ENCODE measurements around the gene UGT1A1.

UGT1A1 gene

DNA sequence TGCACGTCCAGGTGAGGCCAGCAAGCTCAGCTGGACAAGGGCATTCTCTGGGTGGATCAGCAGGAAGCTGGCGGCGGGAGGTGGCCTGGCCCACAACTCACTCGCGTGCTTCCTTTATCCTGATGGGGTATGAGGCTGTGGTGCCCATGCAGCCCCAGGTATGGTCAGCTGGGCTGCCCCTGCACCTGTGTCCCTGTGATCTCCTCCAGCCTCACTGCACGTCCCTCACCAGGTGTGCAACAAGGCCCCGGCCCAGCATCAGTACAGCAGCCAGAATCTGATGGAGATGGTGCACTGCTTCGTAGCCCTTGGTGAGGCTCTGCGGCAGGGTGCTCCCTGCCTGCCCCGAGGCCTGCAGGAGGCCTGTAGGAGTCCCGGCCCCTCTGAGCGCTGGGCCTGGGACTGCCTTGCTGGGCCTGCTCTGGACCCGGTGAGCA, 35.7 kb downstream of the UGT1A1 start:
- TF ChIP-seq, protein P1, sequence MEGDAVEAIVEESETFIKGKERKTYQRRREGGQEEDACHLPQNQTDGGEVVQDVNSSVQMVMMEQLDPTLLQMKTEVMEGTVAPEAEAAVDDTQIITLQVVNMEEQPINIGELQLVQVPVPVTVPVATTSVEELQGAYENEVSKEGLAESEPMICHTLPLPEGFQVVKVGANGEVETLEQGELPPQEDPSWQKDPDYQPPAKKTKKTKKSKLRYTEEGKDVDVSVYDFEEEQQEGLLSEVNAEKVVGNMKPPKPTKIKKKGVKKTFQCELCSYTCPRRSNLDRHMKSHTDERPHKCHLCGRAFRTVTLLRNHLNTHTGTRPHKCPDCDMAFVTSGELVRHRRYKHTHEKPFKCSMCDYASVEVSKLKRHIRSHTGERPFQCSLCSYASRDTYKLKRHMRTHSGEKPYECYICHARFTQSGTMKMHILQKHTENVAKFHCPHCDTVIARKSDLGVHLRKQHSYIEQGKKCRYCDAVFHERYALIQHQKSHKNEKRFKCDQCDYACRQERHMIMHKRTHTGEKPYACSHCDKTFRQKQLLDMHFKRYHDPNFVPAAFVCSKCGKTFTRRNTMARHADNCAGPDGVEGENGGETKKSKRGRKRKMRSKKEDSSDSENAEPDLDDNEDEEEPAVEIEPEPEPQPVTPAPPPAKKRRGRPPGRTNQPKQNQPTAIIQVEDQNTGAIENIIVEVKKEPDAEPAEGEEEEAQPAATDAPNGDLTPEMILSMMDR (IDR thresholded peaks at IDR 0.05; ENCODE audit: borderline replicate concordance, control extremely low read depth, extremely low read depth, insufficient read depth, missing control alignments): no peak
- in situ Hi-C loops (cut with MboI; ENCODE audit: low sequenced_read_pairs, unreplicated experiment): no loop called here
- DNase-seq (ENCODE audit: low spot score): no peak

DNA sequence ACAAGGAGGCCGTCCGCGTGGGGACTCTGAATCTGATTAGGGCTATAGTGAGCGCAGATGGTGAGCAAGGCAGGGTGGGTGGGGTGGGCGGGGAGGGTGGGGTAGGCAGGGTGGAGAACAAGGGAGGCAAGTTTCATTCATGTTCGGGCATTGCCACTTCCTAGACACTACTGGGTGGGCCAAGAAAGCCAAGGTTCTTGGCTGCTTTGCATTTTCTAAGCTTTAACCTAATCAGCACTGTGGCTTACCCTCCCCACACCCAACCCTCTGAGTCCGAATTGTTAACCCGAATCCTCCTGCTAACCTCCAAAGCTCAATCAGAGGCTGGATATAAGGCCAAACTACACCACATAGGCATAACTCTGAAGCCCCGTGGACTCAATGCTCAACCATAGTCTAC, 36.2 kb downstream of the UGT1A1 start:
- TF ChIP-seq, protein P1 (IDR thresholded peaks at IDR 0.05; ENCODE audit: borderline replicate concordance, control extremely low read depth, extremely low read depth, insufficient read depth, missing control alignments): no peak
- DNase-seq (ENCODE audit: low spot score): no peak
- in situ Hi-C loops (cut with MboI; ENCODE audit: low sequenced_read_pairs, unreplicated experiment): no loop called here

GRCh38 chr2:233798335-233799086, 38.4 kb downstream of the UGT1A1 start:
- in situ Hi-C loops (cut with MboI; ENCODE audit: low sequenced_read_pairs, unreplicated experiment): no loop called here
- TF ChIP-seq, protein P1 (IDR thresholded peaks at IDR 0.05; ENCODE audit: borderline replicate concordance, control extremely low read depth, extremely low read depth, insufficient read depth, missing control alignments): no peak
- DNase-seq (ENCODE audit: low spot score): no peak

DNA sequence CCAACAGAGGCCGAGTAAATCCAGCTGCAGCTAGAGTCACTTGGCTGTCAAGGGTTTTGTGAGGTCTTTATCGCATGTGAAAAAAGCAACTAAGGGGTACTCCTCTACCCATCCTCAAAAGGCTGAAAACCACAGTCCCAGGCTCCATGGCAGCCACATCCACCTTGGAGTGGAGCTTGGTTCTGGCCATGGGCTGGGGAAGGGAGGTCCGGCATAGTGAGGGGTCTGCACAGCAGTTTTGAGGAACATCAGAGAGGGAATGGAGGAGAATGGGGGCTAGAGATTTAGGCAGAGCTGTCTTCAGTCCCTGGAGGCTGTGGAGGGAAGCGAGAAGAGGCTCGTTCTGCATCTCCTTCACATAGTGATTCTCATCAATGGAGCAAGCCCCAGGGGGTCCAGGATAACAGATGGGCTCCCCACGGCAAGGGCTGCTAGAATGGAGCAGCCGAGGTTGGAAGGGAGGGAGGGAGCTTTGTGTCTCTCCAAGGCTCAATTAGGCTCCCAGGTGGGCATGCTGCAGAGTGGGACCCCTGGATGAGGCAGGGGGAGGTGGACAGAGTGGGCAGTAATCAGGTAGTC, 39.1 kb downstream of the UGT1A1 start:
- TF ChIP-seq, protein P1 (IDR thresholded peaks at IDR 0.05; ENCODE audit: borderline replicate concordance, control extremely low read depth, extremely low read depth, insufficient read depth, missing control alignments): no peak
- in situ Hi-C loops (cut with MboI; ENCODE audit: low sequenced_read_pairs, unreplicated experiment): no loop called here
- no peak for DNase-seq (ENCODE audit: low spot score)

- DNase-seq (ENCODE audit: low spot score): no peak
- TF ChIP-seq, protein P1 (IDR thresholded peaks at IDR 0.05; ENCODE audit: borderline replicate concordance, control extremely low read depth, extremely low read depth, insufficient read depth, missing control alignments): no peak
- in situ Hi-C loops (cut with MboI; ENCODE audit: low sequenced_read_pairs, unreplicated experiment): no loop called here
Measured at GRCh38 chr2:233799716-233800115, 39.6 kb downstream of the UGT1A1 start.

GRCh38 chr2:233800208-233800607, 40.1 kb downstream of the UGT1A1 start:
- in situ Hi-C loops (cut with MboI; ENCODE audit: low sequenced_read_pairs, unreplicated experiment): no loop called here
- TF ChIP-seq, protein P1 (IDR thresholded peaks at IDR 0.05; ENCODE audit: borderline replicate concordance, control extremely low read depth, extremely low read depth, insufficient read depth, missing control alignments): no peak

More at GRCh38 chr2:233800208-233800607, 40.1 kb downstream of the UGT1A1 start:
- no peak for DNase-seq (ENCODE audit: low spot score)
